HG02623 (cell line): ENCODE results near the gene EPO.
A peak's percentile ranks its signal among the peaks of the same experiment; 100 is the strongest.

ENCODE experiments used
- ATAC-seq: cut with Tn5 transposase; IDR thresholded peaks from one replicate; pipeline ENCODE4 v1.9.1; 2021; ENCODE audit warnings: moderate library complexity; ENCODE audit not compliant: unreplicated experiment

EPO gene

GRCh38 chr7:100720279-100720670 is at the start of gene EPO:
TSS of gene EPO (plus strand) at chr7:100720468. CDS start at chr7:100720981, 513 bp downstream.
- no peak for ATAC-seq

- no peak for ATAC-seq
Observed at GRCh38 chr7:100671353-100672327, 48.6 kb upstream of the EPO start.

GRCh38 chr7:100673302-100673941 is 46.8 kb upstream of the EPO start, which contains the start of gene GNB2:
TSS of gene GNB2 (plus strand) at chr7:100673740. CDS start at chr7:100676266, 2,526 bp downstream.
- ATAC-seq = peak; percentile 74

GRCh38 chr7:100673942-100674410 is 46.3 kb upstream of the EPO start:
- ATAC-seq = no peak

- ATAC-seq = no peak
Observed at GRCh38 chr7:100674411-100675104, 45.7 kb upstream of the EPO start.

- ATAC-seq = no peak
Observed at GRCh38 chr7:100675105-100675451, 45.2 kb upstream of the EPO start.

- no peak for ATAC-seq
Observed at GRCh38 chr7:100675581-100676350, 44.5 kb upstream of the EPO start.

GRCh38 chr7:100676501-100677306 is 43.6 kb upstream of the EPO start:
- no peak for ATAC-seq

- ATAC-seq = no peak
Observed at GRCh38 chr7:100677308-100678267, 42.7 kb upstream of the EPO start.

GRCh38 chr7:100678291-100678984 is 41.8 kb upstream of the EPO start:
- ATAC-seq = no peak

GRCh38 chr7:100679129-100679926 is 40.9 kb upstream of the EPO start:
- no peak for ATAC-seq

- ATAC-seq = no peak
Observed at GRCh38 chr7:100679927-100680575, 40.2 kb upstream of the EPO start.

- no peak for ATAC-seq
Observed at GRCh38 chr7:100680576-100681271, 39.5 kb upstream of the EPO start.

GRCh38 chr7:100681491-100682227 is 38.6 kb upstream of the EPO start:
- no peak for ATAC-seq

GRCh38 chr7:100682228-100682741 is 38.0 kb upstream of the EPO start:
- ATAC-seq = no peak
